ENCODE measurements around the gene SAMD11. TPM values are rescaled to one million over a fixed set of nuclear protein-coding genes. Genes with fewer than 3 reads are reported as not detected.

The SAMD11 gene
- polyA plus RNA-seq, 2 of the 4 experiments (the other 2 are of a cell fraction), result 22.4 to 52.8 TPM

- 87% methylated on average over 14 of the region's 28 CpGs for WGBS (ENCODE audit: missing lambda C conversion rate)
- Histone ChIP-seq H3K4me2 (no peak overlapping the region), H3K4me3 (no peak overlapping the region), H3K4me1 (peaks cover 7% of the 10 kb centered on the region; the same call in 1 of the 3 replicates), H3K27ac (no peak overlapping the region), H3K9me3 (no peaks in the 10 kb centered on the region)
- DNase-seq (ENCODE audit: low read depth in 1 of 2, low spot score in 1 of 2), result no peak
- CTCF ChIA-PET, result interaction anchor here (2.7 to 3.7 kb wide), 2 partner anchors 33 to 69 kb away, joined by 11 to 26 read pairs; no protein-coding TSS in a partner anchor
- POLR2A ChIA-PET, result no interaction called here
- ATAC-seq, result no peak
- TF ChIP-seq USF2 (IDR thresholded peaks at IDR 0.05) (no peak), NFE2L2 (conservative IDR thresholded peaks at IDR 0.05; ENCODE audit: low read length) (no peak), HDAC2 (IDR thresholded peaks at IDR 0.05) (no peak), MAFK (IDR thresholded peaks at IDR 0.05; ENCODE audit: partially characterized antibody) (no peak), RARB (CRISPR knock-in tag; IDR thresholded peaks at IDR 0.05) (no peak), REST (IDR thresholded peaks at IDR 0.05) (no peak), HES2 (IDR thresholded peaks at IDR 0.05) (no peak)
- FAIRE-seq, result no peak
These were observed 50.0 kb downstream of the SAMD11 start for GRCh38 chr1:973459-974292.

GRCh38 chr1:974293-974640, 50.5 kb downstream of the SAMD11 start:
- Histone ChIP-seq H3K4me3 (no peak overlapping the region), H3K27ac (no peak overlapping the region), H3K4me2 (no peak overlapping the region), H3K4me1 (peaks cover 7% of the 10 kb centered on the region; the same call in 1 of the 3 replicates), H3K9me3 (no peaks in the 10 kb centered on the region)
- ChIA-PET POLR2A (no interaction called here), CTCF (interaction anchor here (0.8 to 3.7 kb wide), 3 partner anchors 34 to 70 kb away, joined by 3 to 26 read pairs (median 11); partner anchors contain the start of gene AGRN)
- TF ChIP-seq HOXA7 (CRISPR knock-in tag; IDR thresholded peaks at IDR 0.05) (no peak), ZNF302 (CRISPR knock-in tag; IDR thresholded peaks at IDR 0.05) (no peak), POLR2A (IDR thresholded peaks at IDR 0.05; ENCODE audit: low read length) (no peak), NFE2L2 (conservative IDR thresholded peaks at IDR 0.05; ENCODE audit: low read length) (no peak), FOSL2 (IDR thresholded peaks at IDR 0.05) (no peak), FOSL2 (CRISPR knock-in tag; IDR thresholded peaks at IDR 0.05) (no peak), ATOH8 (CRISPR knock-in tag; IDR thresholded peaks at IDR 0.05; ENCODE audit: low read depth) (no peak), HOXB5 (CRISPR knock-in tag; IDR thresholded peaks at IDR 0.05) (no peak), SREBF2 (IDR thresholded peaks at IDR 0.05) (no peak), RARB (CRISPR knock-in tag; IDR thresholded peaks at IDR 0.05) (no peak), BHLHE40 (IDR thresholded peaks at IDR 0.05; ENCODE audit: low read depth, low read length) (no peak), JUNB (IDR thresholded peaks at IDR 0.05) (no peak), ZSCAN20 (CRISPR knock-in tag; IDR thresholded peaks at IDR 0.05) (no peak), ZFP36 (IDR thresholded peaks at IDR 0.05; ENCODE audit: borderline replicate concordance, partially characterized antibody) (no peak), NPAS2 (CRISPR knock-in tag; IDR thresholded peaks at IDR 0.05; ENCODE audit: borderline replicate concordance) (no peak), RNF2 (IDR thresholded peaks at IDR 0.05; ENCODE audit: borderline replicate concordance, low read depth) (no peak), ELK1 (IDR thresholded peaks at IDR 0.05; ENCODE audit: low read depth, low read length) (no peak), FOSB (CRISPR knock-in tag; IDR thresholded peaks at IDR 0.05) (no peak), RAD21 (conservative IDR thresholded peaks at IDR 0.05 in 1 of 2, IDR thresholded peaks at IDR 0.05 in 1 of 2) (no peak), POLR2AphosphoS2 (conservative IDR thresholded peaks at IDR 0.05; ENCODE audit: low read length) (no peak), USF2 (IDR thresholded peaks at IDR 0.05) (no peak)
- DNase-seq (ENCODE audit: low read depth in 1 of 2, low spot score in 1 of 2), result no peak
- 95% methylated on average over 3 of the region's 11 CpGs for WGBS (ENCODE audit: missing lambda C conversion rate)
- no peak for ATAC-seq
- no peak for FAIRE-seq
